GM19240 (cell line): Measurements from ENCODE around the gene PCED1B.
"Not testable (repeated sequence)": the region's sequence is repeated elsewhere in the genome, so short reads cannot be mapped to it uniquely, and the experiment has no call there.

Experiments used
- DNase-seq: peaks from one replicate; pipeline ENCODE4 v3.0.0; 2011; ENCODE audit warnings: low spot score; ENCODE audit not compliant: insufficient read length

PCED1B gene

GRCh38 chr12:47272412-47273190 lies 193.2 kb downstream of the PCED1B start:
- no peak for DNase-seq

- no peak for DNase-seq
These were observed 193.8 kb downstream of the PCED1B start for GRCh38 chr12:47273191-47273626.

- no peak for DNase-seq
These were observed 195.3 kb downstream of the PCED1B start for GRCh38 chr12:47274760-47275159.

GRCh38 chr12:47276253-47276620 lies 196.8 kb downstream of the PCED1B start:
- no peak for DNase-seq

- DNase-seq, result peak; percentile 28
These were observed 197.3 kb downstream of the PCED1B start for GRCh38 chr12:47276621-47277309.

- DNase-seq, result no peak
These were observed 198.6 kb downstream of the PCED1B start for GRCh38 chr12:47277972-47278448.

- not testable (repeated sequence) for DNase-seq
These were observed 200.3 kb downstream of the PCED1B start for GRCh38 chr12:47279758-47280157.

GRCh38 chr12:47280543-47281300 lies 201.3 kb downstream of the PCED1B start:
- DNase-seq, result no peak

- no peak for DNase-seq
These were observed 202.3 kb downstream of the PCED1B start for GRCh38 chr12:47281667-47282171.

- DNase-seq, result no peak
These were observed 202.8 kb downstream of the PCED1B start for GRCh38 chr12:47282206-47282605.
